Measurements from ENCODE around the gene COX8A. TPM values are rescaled to one million over a fixed set of nuclear protein-coding genes. Genes with fewer than 3 reads are reported as not detected.

The COX8A gene
- total RNA-seq, 4 donors from 2014 or later = 265 to 424 (median 362) TPM

DNA sequence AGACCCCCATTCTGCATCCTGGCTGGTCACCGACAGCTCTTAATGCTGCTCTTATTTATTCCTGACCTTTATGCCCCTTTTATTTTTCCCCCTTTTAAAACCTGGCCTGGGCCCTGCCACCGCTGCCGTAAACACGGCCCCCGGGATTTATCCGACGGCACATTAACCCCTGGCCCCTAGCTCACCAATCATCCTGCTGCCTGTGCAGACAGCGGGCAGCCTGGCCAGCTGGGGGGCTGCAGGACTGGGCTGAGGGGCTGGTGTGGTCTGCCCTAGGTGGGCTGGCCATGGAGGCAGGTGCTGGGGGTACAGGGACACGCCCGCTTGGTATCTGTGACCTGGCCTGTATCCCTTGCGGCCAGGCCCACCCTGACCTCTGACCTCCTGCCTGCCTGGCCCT, 39.9 kb downstream of the COX8A start:
- TF ChIP-seq, protein P1, sequence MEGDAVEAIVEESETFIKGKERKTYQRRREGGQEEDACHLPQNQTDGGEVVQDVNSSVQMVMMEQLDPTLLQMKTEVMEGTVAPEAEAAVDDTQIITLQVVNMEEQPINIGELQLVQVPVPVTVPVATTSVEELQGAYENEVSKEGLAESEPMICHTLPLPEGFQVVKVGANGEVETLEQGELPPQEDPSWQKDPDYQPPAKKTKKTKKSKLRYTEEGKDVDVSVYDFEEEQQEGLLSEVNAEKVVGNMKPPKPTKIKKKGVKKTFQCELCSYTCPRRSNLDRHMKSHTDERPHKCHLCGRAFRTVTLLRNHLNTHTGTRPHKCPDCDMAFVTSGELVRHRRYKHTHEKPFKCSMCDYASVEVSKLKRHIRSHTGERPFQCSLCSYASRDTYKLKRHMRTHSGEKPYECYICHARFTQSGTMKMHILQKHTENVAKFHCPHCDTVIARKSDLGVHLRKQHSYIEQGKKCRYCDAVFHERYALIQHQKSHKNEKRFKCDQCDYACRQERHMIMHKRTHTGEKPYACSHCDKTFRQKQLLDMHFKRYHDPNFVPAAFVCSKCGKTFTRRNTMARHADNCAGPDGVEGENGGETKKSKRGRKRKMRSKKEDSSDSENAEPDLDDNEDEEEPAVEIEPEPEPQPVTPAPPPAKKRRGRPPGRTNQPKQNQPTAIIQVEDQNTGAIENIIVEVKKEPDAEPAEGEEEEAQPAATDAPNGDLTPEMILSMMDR (IDR thresholded peaks at IDR 0.05) = no peak
- DNase-seq (ENCODE audit: low spot score) (no peak), ATAC-seq (ENCODE audit: low FRiP score) (no peak)

DNA sequence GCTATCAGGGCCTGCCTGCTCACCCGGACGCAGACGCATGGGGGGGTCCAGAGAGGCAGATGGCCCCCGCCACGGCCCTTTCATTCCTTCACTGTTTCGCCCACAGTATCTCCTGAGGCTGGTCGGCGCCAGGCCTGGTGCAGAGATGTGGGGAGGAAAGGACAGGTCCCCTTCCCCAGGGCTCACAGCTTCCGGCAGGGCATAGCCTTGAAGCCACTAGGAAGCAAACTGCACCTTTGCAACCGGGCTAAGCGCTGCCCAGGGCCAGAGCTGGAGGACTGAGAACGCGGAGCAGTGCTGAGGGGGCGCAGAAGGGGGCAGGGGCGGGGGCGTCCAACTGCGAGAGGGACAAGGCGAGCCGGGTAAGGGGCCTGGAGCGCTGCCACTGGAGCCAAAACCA, 41.1 kb downstream of the COX8A start:
- TF ChIP-seq, protein P1 (IDR thresholded peaks at IDR 0.05) = no peak
- ATAC-seq (ENCODE audit: low FRiP score) = no peak
- no peak for DNase-seq (ENCODE audit: low spot score)

DNA sequence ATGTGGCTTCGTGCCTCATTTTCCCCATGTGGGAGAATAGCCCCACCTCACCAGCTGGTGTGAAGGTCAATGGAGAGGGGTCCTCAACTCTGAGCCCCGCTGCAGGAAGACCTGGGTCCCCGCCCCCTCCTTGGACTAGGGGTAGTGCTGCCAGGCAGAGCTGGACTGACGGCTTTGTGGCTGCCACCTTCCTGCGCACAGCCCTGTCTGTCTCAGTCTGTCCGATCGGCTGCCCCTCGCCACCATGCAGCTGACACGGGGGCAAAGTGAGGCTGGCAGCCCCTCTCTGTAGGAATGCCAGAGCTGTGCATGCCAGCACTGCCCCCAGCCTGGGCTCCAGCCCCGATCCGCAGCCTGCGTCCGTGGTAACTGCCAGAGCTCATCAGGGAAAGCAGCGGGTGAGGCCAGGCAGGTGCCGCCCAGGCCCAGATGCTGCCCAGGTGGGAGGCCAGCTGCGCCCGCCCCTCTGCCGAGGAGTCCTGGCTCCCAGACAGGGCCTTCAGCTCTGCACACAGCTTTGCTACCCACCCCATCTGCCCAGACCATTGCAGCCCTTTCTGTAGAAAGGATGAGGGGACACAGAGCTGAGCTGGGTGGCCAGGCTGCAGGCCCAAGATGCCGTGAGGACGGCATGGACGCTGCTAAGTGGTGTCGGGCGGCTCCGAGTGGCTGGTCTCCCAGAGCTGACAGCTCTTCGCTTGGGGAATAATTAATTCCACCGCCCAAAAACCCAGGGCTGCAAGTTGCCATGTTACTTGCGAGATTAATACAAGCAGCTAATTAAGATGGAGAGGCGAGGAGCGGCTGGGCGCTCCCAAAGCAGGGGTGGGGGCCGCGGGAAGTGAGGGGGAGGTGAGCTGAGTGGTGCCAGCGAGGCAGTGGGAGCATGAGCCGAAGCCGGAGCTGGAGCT, 41.8 kb downstream of the COX8A start:
- no peak for DNase-seq (ENCODE audit: low spot score)
- ATAC-seq (ENCODE audit: low FRiP score) = no peak
- TF ChIP-seq, protein P1 (IDR thresholded peaks at IDR 0.05) = no peak

DNA sequence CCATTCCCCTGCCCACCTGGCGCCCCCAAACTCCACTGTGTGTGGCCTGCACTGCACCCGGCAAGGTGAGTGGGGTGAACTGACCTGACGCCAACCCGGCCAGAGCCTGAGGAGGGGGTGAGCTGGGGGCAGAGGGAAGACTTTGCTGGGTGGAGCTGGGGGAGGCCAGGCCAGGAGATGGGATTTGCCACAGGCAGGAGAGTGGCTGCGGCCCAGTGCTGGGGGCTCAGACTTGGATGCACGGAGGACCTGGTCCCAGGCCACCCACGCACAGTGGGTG, 43.5 kb downstream of the COX8A start:
- no peak for ATAC-seq (ENCODE audit: low FRiP score)
- no peak for DNase-seq (ENCODE audit: low spot score)
- TF ChIP-seq, protein P1 (IDR thresholded peaks at IDR 0.05) = no peak

DNA sequence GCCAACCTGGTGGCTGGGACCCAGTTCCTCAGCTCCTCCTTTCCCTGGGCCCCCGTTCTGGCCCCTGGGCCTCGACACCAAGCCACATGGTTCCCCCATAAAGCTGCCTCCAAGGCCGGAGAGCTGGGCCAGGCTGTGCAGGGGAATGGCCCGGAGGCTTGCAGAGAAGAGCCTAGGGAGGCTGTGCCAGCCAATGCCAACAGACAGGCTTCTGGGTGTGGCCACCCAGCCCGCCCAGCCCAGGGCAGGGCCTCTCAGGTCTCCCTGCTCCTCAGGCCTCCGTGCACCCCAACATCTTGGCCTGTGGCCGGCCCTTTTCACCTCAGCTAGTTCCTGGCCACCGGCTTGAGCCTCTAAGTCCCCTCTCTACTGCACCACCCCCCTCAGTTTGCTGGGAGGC, 43.9 kb downstream of the COX8A start:
- DNase-seq (ENCODE audit: low spot score) (no peak), ATAC-seq (ENCODE audit: low FRiP score) (no peak)
- TF ChIP-seq, protein P1 (IDR thresholded peaks at IDR 0.05) = no peak

DNA sequence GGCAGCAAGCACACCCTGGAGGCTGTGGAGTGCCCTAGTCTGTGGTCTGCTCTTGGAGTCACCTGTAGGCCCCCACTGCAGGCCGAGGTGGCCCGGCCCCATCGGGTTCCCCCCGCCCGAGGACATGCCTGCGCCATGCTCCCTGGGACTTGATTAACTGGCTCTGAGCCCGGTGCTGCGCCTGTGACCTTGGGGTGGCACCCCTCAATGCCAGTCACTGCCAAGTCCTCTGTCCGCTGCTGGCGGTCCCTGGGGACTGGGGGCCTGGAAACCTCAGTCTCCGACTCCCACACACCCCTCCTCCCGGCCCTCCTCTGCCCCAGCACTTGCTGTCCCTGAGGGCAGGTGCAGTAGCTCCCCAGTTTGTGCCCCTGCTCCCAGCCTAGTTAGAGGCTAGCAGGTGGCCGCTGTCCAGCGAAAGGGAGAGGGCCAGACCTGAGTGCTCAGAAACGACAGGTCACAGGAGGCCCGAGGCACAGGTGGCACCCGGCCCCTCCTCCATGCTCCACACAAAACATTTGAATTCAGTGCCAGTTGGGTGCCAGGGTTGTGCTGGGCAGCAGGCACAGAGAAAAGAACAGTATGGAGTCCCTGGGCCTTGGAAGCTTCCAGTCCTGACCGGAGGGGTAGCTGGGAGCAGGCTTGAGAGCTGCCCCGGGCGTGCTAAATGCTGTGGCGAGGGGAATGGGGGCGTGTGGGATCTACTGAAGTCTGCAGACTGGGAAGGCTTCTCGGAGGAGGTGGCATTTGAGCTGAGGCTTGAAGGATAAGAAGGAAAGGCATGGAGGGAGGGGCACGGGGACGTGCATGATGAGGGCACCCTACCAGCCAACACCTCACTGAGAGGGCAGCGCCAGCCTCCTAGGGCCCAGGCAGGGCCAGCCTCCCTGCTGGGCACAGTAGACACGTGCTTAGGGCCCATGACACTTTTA, 45.0 kb downstream of the COX8A start:
- ATAC-seq (ENCODE audit: low FRiP score) (no peak), DNase-seq (ENCODE audit: low spot score) (no peak)
- TF ChIP-seq, protein P1 (IDR thresholded peaks at IDR 0.05) = no peak
